OCI-LY3 (cell line): Measurements from ENCODE around the gene RAD21L1.

Experiments used
- EZH2phosphoT487 ChIP-seq: fragments of 200-600 bp; shearing (Covaris generic); IDR thresholded peaks from 2 replicates; pipeline ENCODE4 v1.6.1; 2018; ENCODE audit warnings: antibody characterized with exemption, mixed run types, low read depth
- TF ChIP-seq, protein P1 (sequence below): fragments of 200-600, 300-600 bp; sonication (generic); IDR thresholded peaks from 2 replicates; pipeline ENCODE4 v1.5.1; 2014; ENCODE audit warnings: antibody characterized with exemption, low read length, low read depth

DNA sequence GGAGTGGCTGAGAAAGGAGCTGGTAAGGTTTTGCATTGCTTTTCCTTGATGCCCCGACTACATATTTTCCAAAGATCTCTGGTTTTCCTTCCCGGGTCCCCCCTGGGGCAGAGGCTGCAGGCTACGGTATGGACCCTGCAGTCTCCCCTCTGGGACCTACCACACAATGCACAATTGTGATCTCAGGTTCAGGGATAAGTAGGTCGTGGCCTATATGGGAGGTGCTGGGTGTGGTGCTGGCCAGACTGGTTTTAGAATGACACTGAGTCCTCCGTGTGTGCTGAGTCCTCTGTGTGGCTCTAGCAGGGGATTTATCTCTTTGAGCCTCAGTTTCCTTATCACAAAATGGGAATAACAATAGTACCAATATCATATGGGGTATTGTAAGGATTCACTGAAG, 22.2 kb upstream of the RAD21L1 start:
- TF ChIP-seq, protein P1, sequence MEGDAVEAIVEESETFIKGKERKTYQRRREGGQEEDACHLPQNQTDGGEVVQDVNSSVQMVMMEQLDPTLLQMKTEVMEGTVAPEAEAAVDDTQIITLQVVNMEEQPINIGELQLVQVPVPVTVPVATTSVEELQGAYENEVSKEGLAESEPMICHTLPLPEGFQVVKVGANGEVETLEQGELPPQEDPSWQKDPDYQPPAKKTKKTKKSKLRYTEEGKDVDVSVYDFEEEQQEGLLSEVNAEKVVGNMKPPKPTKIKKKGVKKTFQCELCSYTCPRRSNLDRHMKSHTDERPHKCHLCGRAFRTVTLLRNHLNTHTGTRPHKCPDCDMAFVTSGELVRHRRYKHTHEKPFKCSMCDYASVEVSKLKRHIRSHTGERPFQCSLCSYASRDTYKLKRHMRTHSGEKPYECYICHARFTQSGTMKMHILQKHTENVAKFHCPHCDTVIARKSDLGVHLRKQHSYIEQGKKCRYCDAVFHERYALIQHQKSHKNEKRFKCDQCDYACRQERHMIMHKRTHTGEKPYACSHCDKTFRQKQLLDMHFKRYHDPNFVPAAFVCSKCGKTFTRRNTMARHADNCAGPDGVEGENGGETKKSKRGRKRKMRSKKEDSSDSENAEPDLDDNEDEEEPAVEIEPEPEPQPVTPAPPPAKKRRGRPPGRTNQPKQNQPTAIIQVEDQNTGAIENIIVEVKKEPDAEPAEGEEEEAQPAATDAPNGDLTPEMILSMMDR, result no peak
- no peak for TF ChIP-seq EZH2phosphoT487
